ENCODE measurements around the gene SAMD4B.

- no peak for TF ChIP-seq POLR2AphosphoS5 (IDR thresholded peaks at IDR 0.05)
- TF ChIP-seq CTCF (IDR thresholded peaks at IDR 0.05 in 8 of 11, conservative IDR thresholded peaks at IDR 0.05 in 3 of 11): no peak
- no peak for TF ChIP-seq POLR2A (IDR thresholded peaks at IDR 0.05)
Observed at GRCh38 chr19:39327363-39328045, 14.7 kb upstream of the SAMD4B start.
